Calu3 (cell line): ENCODE data around the gene CCDC90B. TPM values are rescaled to one million over a fixed set of nuclear protein-coding genes. Genes with fewer than 3 reads are reported as not detected.
"Not testable (repeated sequence)": the region's sequence is repeated elsewhere in the genome, so short reads cannot be mapped to it uniquely, and the experiment has no call there.

ENCODE experiments used
- BruUV-seq: library from RNA; stranded (reverse); fragments of 400-500 nt; replicated peaks from 2 replicates; lab custom pipeline; 2021; lab: Mats Ljungman, UMichigan
- CTCF ChIA-PET: fragments of 300-600 bp; sonication (Branson Sonifier 250); formaldehyde crosslinking; loops from one replicate; lab custom pipeline; 2022; ENCODE audit warnings: antibody characterized with exemption; lab: Charles Lee
- DNase-seq: peaks from one replicate; pipeline ENCODE4 v3.0.0; 2022
- H3K27ac Mint-ChIP-seq: one replicate; pipeline ENCODE4 v1.8.0; 2022; ENCODE audit warnings: mixed read lengths; ENCODE audit not compliant: unreplicated experiment
- H3K27me3 Mint-ChIP-seq: one replicate; pipeline ENCODE4 v1.8.0; 2022; ENCODE audit warnings: mixed read lengths; ENCODE audit not compliant: unreplicated experiment
- H3K36me3 Mint-ChIP-seq: one replicate; pipeline ENCODE4 v1.8.0; 2022; ENCODE audit warnings: mild to moderate bottlenecking, moderate library complexity, mixed read lengths; ENCODE audit not compliant: insufficient read depth, unreplicated experiment
- H3K4me1 Mint-ChIP-seq: one replicate; pipeline ENCODE4 v1.8.0; 2022; ENCODE audit warnings: mild to moderate bottlenecking, low read depth, mixed read lengths; ENCODE audit not compliant: unreplicated experiment
- H3K4me3 Mint-ChIP-seq: one replicate; pipeline ENCODE4 v1.8.0; 2022; ENCODE audit warnings: mild to moderate bottlenecking, low read depth, moderate library complexity, mixed read lengths; ENCODE audit not compliant: unreplicated experiment
- H3K9me3 Mint-ChIP-seq: one replicate; pipeline ENCODE4 v1.8.0; 2022; ENCODE audit warnings: low read depth, mixed read lengths; ENCODE audit not compliant: unreplicated experiment
- CTCF ChIP-seq: fragments of 200-600 bp; IDR thresholded peaks from one replicate; pipeline ENCODE4 v1.8.0; 2022; ENCODE audit warnings: antibody characterized with exemption; ENCODE audit not compliant: unreplicated experiment
- intact Hi-C: fragments of 100-400 bp; cut with micrococcal nuclease; formaldehyde crosslinking; loops from one replicate; pipeline ENCODE4 v1.10.0; 2022; ENCODE audit not compliant: unreplicated experiment
- total RNA-seq: library from RNA; stranded (reverse); gene quantifications from 2 replicates; pipeline ENCODE4 v1.2.3, GENCODE V29; 2022

CCDC90B gene
- total RNA-seq, 1 experiment from 2014 or later = 21.8 TPM

- no TSS peak for BruUV-seq
- Mint-ChIP-seq H3K9me3 (no peaks in the 10 kb centered on the region), H3K27ac (no peak overlapping the region), H3K27me3 (peaks cover 37% of the 10 kb centered on the region), H3K4me3 (no peak overlapping the region), H3K4me1 (no peaks in the 10 kb centered on the region), H3K36me3 (no peaks in the 10 kb centered on the region)
- intact Hi-C loops = no loop called here
- DNase-seq = no peak
- no peak for TF ChIP-seq CTCF
- CTCF ChIA-PET = interaction anchor here (0.7 kb wide), 1 partner anchor 16 kb away, joined by 3 read pairs; no protein-coding TSS in a partner anchor
Observed at GRCh38 chr11:83319346-83319745, 33.2 kb upstream of the CCDC90B start.

DNA sequence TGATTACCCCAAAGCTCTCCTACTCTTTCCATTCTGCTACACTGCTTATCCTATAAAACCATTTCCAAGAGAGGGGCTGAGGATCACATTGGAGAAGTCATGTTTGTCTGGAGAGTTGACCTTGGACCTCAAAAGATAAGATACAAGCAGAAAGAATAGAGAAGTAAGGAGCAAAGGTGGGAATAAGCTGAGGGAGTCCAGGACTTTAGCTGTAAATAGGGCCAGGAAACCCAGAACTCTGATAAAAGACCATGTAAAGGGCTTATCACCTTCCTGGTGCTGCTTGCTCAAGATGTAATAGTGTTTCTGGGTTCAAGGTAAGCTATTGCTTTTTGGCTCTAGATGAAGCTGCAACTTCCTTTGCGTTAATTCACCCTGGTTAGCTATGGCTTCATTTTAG lies 32.8 kb upstream of the CCDC90B start:
- CTCF ChIA-PET = interaction anchor here (0.7 kb wide), 1 partner anchor 16 kb away, joined by 3 read pairs; no protein-coding TSS in a partner anchor

DNA sequence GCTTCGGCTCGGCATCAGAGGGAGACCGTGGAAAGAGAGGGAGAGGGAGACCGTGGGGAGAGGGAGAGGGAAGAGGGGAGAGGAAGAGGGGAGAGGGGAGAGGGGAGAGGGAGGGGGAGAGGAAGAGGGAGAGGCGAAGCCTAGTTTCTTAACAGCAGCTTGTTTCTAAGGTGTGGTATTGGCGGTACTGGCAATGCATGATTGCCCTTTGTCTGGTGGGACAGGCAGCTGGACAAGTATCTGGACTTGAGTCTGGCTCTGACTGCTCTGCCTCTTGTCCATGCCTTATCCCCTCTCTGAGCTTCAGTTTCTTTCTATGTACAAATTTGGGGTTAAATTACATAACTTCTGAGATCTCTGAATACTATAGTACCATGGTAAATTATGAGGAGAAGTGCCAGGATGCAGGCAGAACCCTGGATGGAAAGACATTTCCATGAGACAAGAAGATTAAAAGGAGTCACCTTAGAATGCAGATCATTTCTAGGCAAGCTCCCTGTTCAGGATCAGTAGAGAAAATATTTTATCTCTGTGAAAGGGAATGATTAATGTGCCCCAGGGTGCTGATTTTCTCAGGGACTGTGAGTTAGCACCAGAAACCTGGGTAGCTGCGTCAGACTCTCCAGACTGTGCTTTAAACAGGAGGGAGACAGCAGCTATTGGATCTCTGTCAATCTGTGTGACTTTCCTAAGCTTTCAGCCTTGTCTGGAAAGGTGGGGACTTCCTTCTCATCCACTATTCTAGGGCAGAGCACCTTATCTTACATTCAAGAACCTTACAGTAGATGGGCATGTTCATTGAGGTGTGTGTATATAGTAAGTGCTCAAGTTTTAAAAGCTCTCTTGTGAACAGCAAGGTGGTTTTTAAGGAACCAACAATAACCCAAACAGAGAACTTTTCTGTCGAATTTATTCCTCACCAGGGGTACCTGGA lies 31.9 kb upstream of the CCDC90B start:
- CTCF ChIA-PET = interaction anchor here (0.6 kb wide), 1 partner anchor 487 kb away, joined by 5 read pairs; no protein-coding TSS in a partner anchor
- Mint-ChIP-seq H3K27me3 (peaks cover 27% of the 10 kb centered on the region), H3K27ac (no peak overlapping the region), H3K4me3 (no peak overlapping the region), H3K36me3 (no peaks in the 10 kb centered on the region), H3K9me3 (no peaks in the 10 kb centered on the region), H3K4me1 (no peaks in the 10 kb centered on the region)
- TF ChIP-seq CTCF = no peak
- intact Hi-C loops = no loop called here
- BruUV-seq = no TSS peak
- DNase-seq = no peak

More for the DNA sequence above, 32.8 kb upstream of the CCDC90B start:
- H3K27me3 Mint-ChIP-seq = peaks cover 36% of the 10 kb centered on the region
- no TSS peak for BruUV-seq
- no peak overlapping the region for H3K4me3 Mint-ChIP-seq
- TF ChIP-seq CTCF = no peak
- H3K4me1 Mint-ChIP-seq = no peaks in the 10 kb centered on the region
- no peak for DNase-seq
- no peak overlapping the region for H3K27ac Mint-ChIP-seq
- H3K9me3 Mint-ChIP-seq = no peaks in the 10 kb centered on the region
- intact Hi-C loops = no loop called here
- no peaks in the 10 kb centered on the region for H3K36me3 Mint-ChIP-seq

DNA sequence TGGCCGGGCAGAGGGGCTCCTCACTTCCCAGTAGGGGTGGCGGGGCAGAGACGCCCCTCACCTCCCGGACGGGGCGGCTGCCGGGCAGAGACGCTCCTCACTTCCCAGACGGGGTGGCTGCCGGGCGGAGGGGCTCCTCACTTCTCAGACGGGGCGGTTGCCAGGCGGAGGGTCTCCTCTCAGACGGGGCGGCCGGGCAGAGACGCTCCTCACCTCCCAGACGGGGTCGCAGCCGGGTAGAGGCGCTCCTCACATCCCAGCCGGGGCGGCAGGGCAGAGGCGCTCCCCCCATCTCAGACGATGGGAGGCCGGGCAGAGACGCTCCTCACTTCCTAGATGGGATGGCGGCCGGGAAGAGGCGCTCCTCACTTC lies 30.7 kb upstream of the CCDC90B start:
- H3K4me3 Mint-ChIP-seq, intact Hi-C loops, H3K9me3 Mint-ChIP-seq, H3K27ac Mint-ChIP-seq, H3K36me3 Mint-ChIP-seq, CTCF ChIA-PET, DNase-seq, H3K4me1 Mint-ChIP-seq, BruUV-seq: not testable (repeated sequence)
- peaks cover 18% of the 10 kb centered on the region for H3K27me3 Mint-ChIP-seq

DNA sequence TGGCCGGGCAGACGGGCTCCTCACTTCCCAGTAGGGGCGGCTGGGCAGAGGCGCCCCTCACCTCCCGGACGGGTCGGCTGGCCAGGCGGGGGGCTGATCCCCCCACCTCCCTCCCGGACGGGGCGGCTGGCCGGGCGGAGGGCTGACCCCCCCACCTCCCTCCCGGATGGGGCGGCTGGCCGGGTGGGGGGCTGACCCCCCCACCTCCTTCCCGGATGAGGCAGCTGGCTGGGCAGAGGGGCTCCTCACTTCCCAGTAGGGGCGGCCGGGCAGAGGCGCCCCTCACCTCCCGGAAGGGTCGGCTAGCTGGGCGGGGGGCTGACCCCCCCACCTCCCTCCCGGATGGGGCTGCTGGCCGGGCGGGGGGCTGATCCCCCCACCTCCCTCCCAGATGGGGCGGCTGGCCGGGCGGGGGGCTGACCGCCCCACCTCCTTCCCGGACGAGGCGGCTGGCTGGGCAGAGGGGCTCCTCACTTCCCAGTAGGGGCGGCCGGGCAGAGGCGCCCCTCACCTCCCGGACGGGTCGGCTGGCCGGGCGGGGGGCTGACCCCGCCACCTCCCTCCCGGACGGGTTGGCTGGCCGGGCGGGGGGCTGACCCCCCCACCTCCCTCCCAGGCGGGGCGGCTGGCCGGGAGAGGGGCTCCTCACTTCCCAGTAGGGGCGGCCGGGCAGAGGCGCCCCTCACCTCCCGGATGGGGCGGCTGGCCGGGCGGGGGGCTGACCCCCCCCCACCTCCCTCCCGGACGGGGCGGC lies 30.2 kb upstream of the CCDC90B start:
- DNase-seq, H3K4me3 Mint-ChIP-seq, H3K27ac Mint-ChIP-seq, BruUV-seq, intact Hi-C loops, H3K9me3 Mint-ChIP-seq, H3K4me1 Mint-ChIP-seq, H3K36me3 Mint-ChIP-seq: not testable (repeated sequence)
- H3K27me3 Mint-ChIP-seq = peaks cover 18% of the 10 kb centered on the region
- CTCF ChIA-PET = interaction anchor here (0.6 kb wide), 1 partner anchor 360 kb away, joined by 3 read pairs; no protein-coding TSS in a partner anchor
